Hepatocyte (in vitro differentiated cells): ENCODE results near the gene MCAM.

ENCODE experiments used
- EZH2 ChIP-seq: fragments of 200-600 bp; sonication (generic); IDR thresholded peaks from 2 replicates; pipeline ENCODE4 v1.6.1; 2016; ENCODE audit warnings: antibody characterized with exemption, mild to moderate bottlenecking, borderline replicate concordance
- TF ChIP-seq, protein P1 (sequence below): fragments of 200-600 bp; sonication (generic); IDR thresholded peaks from 2 replicates; pipeline ENCODE4 v1.5.1; 2016; ENCODE audit warnings: antibody characterized with exemption, mild to moderate bottlenecking; ENCODE audit not compliant: poor library complexity

DNA sequence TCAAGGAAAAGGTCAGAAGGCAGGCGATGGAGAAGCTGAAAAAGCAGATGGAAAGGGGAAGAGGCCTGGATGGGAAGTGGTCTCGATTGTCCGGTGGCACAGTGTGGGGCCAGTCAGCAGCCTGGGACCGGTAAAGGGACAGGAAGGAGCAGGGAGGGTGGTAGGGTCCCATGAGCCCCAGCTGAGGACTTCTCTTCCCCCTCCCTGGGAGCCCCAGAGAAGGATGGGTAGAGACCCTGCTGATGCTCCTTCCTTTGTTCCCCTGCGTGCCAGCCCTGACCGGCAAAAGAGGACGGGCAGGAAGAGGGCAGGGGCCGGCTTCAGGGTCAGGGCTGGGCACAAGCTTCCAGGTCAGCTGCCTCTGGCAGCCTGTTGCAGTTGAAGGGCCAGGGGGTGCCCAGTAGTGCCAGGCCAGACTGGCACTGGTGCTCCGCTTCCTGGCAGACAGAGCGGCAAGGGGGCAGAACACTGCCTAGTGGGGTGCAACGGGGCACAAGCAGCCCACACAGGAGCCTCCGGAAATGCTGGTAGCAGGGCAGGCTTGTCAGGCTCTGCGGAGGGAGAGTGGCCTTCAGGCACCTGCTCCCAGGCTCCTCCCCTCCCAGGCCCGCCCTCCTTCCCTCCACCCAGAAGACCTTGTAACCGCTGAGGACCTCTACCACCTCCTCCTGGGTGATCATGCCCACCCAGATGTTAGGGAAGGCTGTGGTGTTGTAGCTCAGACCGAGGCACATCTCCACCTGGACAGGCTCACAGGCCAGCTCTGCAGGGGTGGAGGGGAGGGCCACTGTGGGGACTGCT lies 24.5 kb upstream of the MCAM start:
- TF ChIP-seq, protein P1, sequence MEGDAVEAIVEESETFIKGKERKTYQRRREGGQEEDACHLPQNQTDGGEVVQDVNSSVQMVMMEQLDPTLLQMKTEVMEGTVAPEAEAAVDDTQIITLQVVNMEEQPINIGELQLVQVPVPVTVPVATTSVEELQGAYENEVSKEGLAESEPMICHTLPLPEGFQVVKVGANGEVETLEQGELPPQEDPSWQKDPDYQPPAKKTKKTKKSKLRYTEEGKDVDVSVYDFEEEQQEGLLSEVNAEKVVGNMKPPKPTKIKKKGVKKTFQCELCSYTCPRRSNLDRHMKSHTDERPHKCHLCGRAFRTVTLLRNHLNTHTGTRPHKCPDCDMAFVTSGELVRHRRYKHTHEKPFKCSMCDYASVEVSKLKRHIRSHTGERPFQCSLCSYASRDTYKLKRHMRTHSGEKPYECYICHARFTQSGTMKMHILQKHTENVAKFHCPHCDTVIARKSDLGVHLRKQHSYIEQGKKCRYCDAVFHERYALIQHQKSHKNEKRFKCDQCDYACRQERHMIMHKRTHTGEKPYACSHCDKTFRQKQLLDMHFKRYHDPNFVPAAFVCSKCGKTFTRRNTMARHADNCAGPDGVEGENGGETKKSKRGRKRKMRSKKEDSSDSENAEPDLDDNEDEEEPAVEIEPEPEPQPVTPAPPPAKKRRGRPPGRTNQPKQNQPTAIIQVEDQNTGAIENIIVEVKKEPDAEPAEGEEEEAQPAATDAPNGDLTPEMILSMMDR: no peak
- no peak for TF ChIP-seq EZH2
